ENCODE measurements around the gene RABGAP1. TPM values are rescaled to one million over a fixed set of nuclear protein-coding genes. Genes with fewer than 3 reads are reported as not detected.

RABGAP1 gene
- total RNA-seq, 2 experiments from 2014 or later = 19.7 to 21.3 TPM

- Mint-ChIP-seq H3K27ac (no peak overlapping the region), H3K9me3 (no peaks in the 10 kb centered on the region), H3K27me3 (ENCODE audit: low read depth) (no peaks in the 10 kb centered on the region), H3K4me1 (ENCODE audit: low read depth) (no peaks in the 10 kb centered on the region), H3K36me3 (ENCODE audit: low read depth) (peaks cover 16% of the 10 kb centered on the region), H3K4me3 (no peak overlapping the region)
- no peak for DNase-seq
- intact Hi-C loops (cut with micrococcal nuclease) = no loop called here
- CTCF ChIA-PET = no interaction called here
Observed at GRCh38 chr9:123098096-123098459, 157.3 kb downstream of the RABGAP1 start.

GRCh38 chr9:123099042-123099441 is 158.2 kb downstream of the RABGAP1 start:
- intact Hi-C loops (cut with micrococcal nuclease) = no loop called here
- Mint-ChIP-seq H3K27me3 (ENCODE audit: low read depth) (no peaks in the 10 kb centered on the region), H3K4me3 (no peak overlapping the region), H3K4me1 (ENCODE audit: low read depth) (no peaks in the 10 kb centered on the region), H3K27ac (no peak overlapping the region), H3K36me3 (ENCODE audit: low read depth) (peaks cover 11% of the 10 kb centered on the region), H3K9me3 (no peaks in the 10 kb centered on the region)
- no peak for DNase-seq
- CTCF ChIA-PET = interaction anchor here (1.1 kb wide), 1 partner anchor 251 kb away, joined by 4 read pairs; no protein-coding TSS in a partner anchor

- Mint-ChIP-seq H3K4me1 (ENCODE audit: low read depth) (no peaks in the 10 kb centered on the region), H3K27ac (no peak overlapping the region)
- intact Hi-C loops (cut with micrococcal nuclease) = no loop called here
Observed at GRCh38 chr9:123099548-123099947, 158.7 kb downstream of the RABGAP1 start.

GRCh38 chr9:123102375-123103113 is 161.7 kb downstream of the RABGAP1 start:
- Mint-ChIP-seq H3K27ac (no peak overlapping the region), H3K36me3 (ENCODE audit: low read depth) (peaks cover 4% of the 10 kb centered on the region)

More at GRCh38 chr9:123099548-123099947, 158.7 kb downstream of the RABGAP1 start:
- CTCF ChIA-PET = interaction anchor here (1.1 kb wide), 1 partner anchor 251 kb away, joined by 4 read pairs; no protein-coding TSS in a partner anchor
- DNase-seq = no peak
- H3K36me3 Mint-ChIP-seq (ENCODE audit: low read depth) = peaks cover 11% of the 10 kb centered on the region
- H3K9me3 Mint-ChIP-seq = no peaks in the 10 kb centered on the region
- no peak overlapping the region for H3K4me3 Mint-ChIP-seq
- no peaks in the 10 kb centered on the region for H3K27me3 Mint-ChIP-seq (ENCODE audit: low read depth)

GRCh38 chr9:123104807-123105206 is 164.0 kb downstream of the RABGAP1 start:
- Mint-ChIP-seq H3K27me3 (ENCODE audit: low read depth) (no peaks in the 10 kb centered on the region), H3K9me3 (no peaks in the 10 kb centered on the region), H3K27ac (no peak overlapping the region), H3K36me3 (ENCODE audit: low read depth) (peaks cover 2% of the 10 kb centered on the region), H3K4me1 (ENCODE audit: low read depth) (no peaks in the 10 kb centered on the region), H3K4me3 (no peak overlapping the region)
- intact Hi-C loops (cut with micrococcal nuclease) = no loop called here
- DNase-seq = no peak
- CTCF ChIA-PET = no interaction called here

More at GRCh38 chr9:123102375-123103113, 161.7 kb downstream of the RABGAP1 start:
- intact Hi-C loops (cut with micrococcal nuclease) = loop anchor here (1.0 kb wide), 1 partner anchor 248 kb away; no protein-coding TSS in a partner anchor
- Mint-ChIP-seq H3K4me1 (ENCODE audit: low read depth) (no peaks in the 10 kb centered on the region), H3K27me3 (ENCODE audit: low read depth) (no peaks in the 10 kb centered on the region), H3K4me3 (no peak overlapping the region), H3K9me3 (no peaks in the 10 kb centered on the region)
- CTCF ChIA-PET = interaction anchor here (0.7 to 3.0 kb wide), 5 partner anchors 10 to 252 kb away, joined by 3 to 28 read pairs (median 6); no protein-coding TSS in a partner anchor
- DNase-seq = no peak

- no peaks in the 10 kb centered on the region for H3K9me3 Mint-ChIP-seq
- peaks cover 2% of the 10 kb centered on the region for H3K36me3 Mint-ChIP-seq (ENCODE audit: low read depth)
- no peak overlapping the region for H3K27ac Mint-ChIP-seq
- H3K4me1 Mint-ChIP-seq (ENCODE audit: low read depth) = no peaks in the 10 kb centered on the region
- intact Hi-C loops (cut with micrococcal nuclease) = no loop called here
- DNase-seq = no peak
- no peak overlapping the region for H3K4me3 Mint-ChIP-seq
- CTCF ChIA-PET = no interaction called here
- no peaks in the 10 kb centered on the region for H3K27me3 Mint-ChIP-seq (ENCODE audit: low read depth)
Observed at GRCh38 chr9:123105490-123105889, 164.7 kb downstream of the RABGAP1 start.

GRCh38 chr9:123107639-123108285 is 166.9 kb downstream of the RABGAP1 start:
- CTCF ChIA-PET = no interaction called here
- no peak for DNase-seq
- no peak overlapping the region for H3K4me3 Mint-ChIP-seq
- no peaks in the 10 kb centered on the region for H3K9me3 Mint-ChIP-seq
- peaks cover 2% of the 10 kb centered on the region for H3K36me3 Mint-ChIP-seq (ENCODE audit: low read depth)
- H3K27me3 Mint-ChIP-seq (ENCODE audit: low read depth) = no peaks in the 10 kb centered on the region
- peaks cover 15% of the 10 kb centered on the region for H3K4me1 Mint-ChIP-seq (ENCODE audit: low read depth)
- no peak overlapping the region for H3K27ac Mint-ChIP-seq
- intact Hi-C loops (cut with micrococcal nuclease) = no loop called here

- Mint-ChIP-seq H3K4me1 (ENCODE audit: low read depth) (peaks cover 15% of the 10 kb centered on the region), H3K36me3 (ENCODE audit: low read depth) (peaks cover 2% of the 10 kb centered on the region), H3K9me3 (no peaks in the 10 kb centered on the region), H3K27ac (no peak overlapping the region), H3K4me3 (no peak overlapping the region), H3K27me3 (ENCODE audit: low read depth) (no peaks in the 10 kb centered on the region)
- DNase-seq = no peak
- CTCF ChIA-PET = no interaction called here
- intact Hi-C loops (cut with micrococcal nuclease) = no loop called here
Observed at GRCh38 chr9:123108976-123109375, 168.2 kb downstream of the RABGAP1 start.

GRCh38 chr9:123109540-123110279 is 168.9 kb downstream of the RABGAP1 start:
- Mint-ChIP-seq H3K36me3 (ENCODE audit: low read depth) (peaks cover 2% of the 10 kb centered on the region), H3K27ac (no peak overlapping the region), H3K27me3 (ENCODE audit: low read depth) (no peaks in the 10 kb centered on the region), H3K4me1 (ENCODE audit: low read depth) (peaks cover 15% of the 10 kb centered on the region), H3K9me3 (no peaks in the 10 kb centered on the region), H3K4me3 (no peak overlapping the region)
- intact Hi-C loops (cut with micrococcal nuclease) = no loop called here
- DNase-seq = no peak
- CTCF ChIA-PET = interaction anchor here (2.3 kb wide), 1 partner anchor 116 kb away, joined by 6 read pairs; no protein-coding TSS in a partner anchor

- CTCF ChIA-PET = interaction anchor here (1.3 to 2.3 kb wide), 2 partner anchors 114 to 239 kb away, joined by 5 to 6 read pairs; no protein-coding TSS in a partner anchor
- Mint-ChIP-seq H3K36me3 (ENCODE audit: low read depth) (peaks cover 2% of the 10 kb centered on the region), H3K4me3 (no peak overlapping the region), H3K4me1 (ENCODE audit: low read depth) (peaks cover 15% of the 10 kb centered on the region), H3K9me3 (no peaks in the 10 kb centered on the region), H3K27ac (peak overlapping the region; percentile 33), H3K27me3 (ENCODE audit: low read depth) (no peaks in the 10 kb centered on the region)
- DNase-seq = no peak
- intact Hi-C loops (cut with micrococcal nuclease) = no loop called here
Observed at GRCh38 chr9:123111427-123112014, 170.7 kb downstream of the RABGAP1 start.

- Mint-ChIP-seq H3K4me3 (no peak overlapping the region), H3K4me1 (ENCODE audit: low read depth) (peaks cover 15% of the 10 kb centered on the region), H3K36me3 (ENCODE audit: low read depth) (peaks cover 2% of the 10 kb centered on the region), H3K9me3 (no peaks in the 10 kb centered on the region), H3K27me3 (ENCODE audit: low read depth) (no peaks in the 10 kb centered on the region), H3K27ac (peak overlapping the region; percentile 33)
- CTCF ChIA-PET = interaction anchor here (1.3 to 2.3 kb wide), 2 partner anchors 113 to 238 kb away, joined by 5 to 6 read pairs; no protein-coding TSS in a partner anchor
- peak; percentile 34 for DNase-seq
- intact Hi-C loops (cut with micrococcal nuclease) = no loop called here
Observed at GRCh38 chr9:123112015-123112975, 171.5 kb downstream of the RABGAP1 start.

All from activated naive CD4-positive, alpha-beta T cell treated with anti-CD3 and anti-CD28 coated beads for 36 hours (primary cell).